K562 (cell line): ENCODE data around the gene MOAP1. TPM values are rescaled to one million over a fixed set of nuclear protein-coding genes. Genes with fewer than 3 reads are reported as not detected.
"Not testable (repeated sequence)": the region's sequence is repeated elsewhere in the genome, so short reads cannot be mapped to it uniquely, and the experiment has no call there.

Source experiments
- ATAC-seq: fragments of 200-7000 bp; cut with Tn5 transposase; 3 replicates; pipeline ENCODE4 v1.9.1; 2020; ENCODE audit warnings: moderate library complexity
- BruUV-seq: library from RNA; stranded (reverse); fragments of 400-500 nt; replicated peaks from 2 replicates; lab custom pipeline; 2021; lab: Mats Ljungman, UMichigan
- CTCF ChIA-PET: fragments of 300-600 bp; formaldehyde crosslinking; extraction: SDS; loops from one replicate; lab custom pipeline; 2021; ENCODE audit warnings: low intra/inter-chr PET ratio; lab: Yijun Ruan, JAX
- POLR2A ChIA-PET: fragments of 300-600, 350-650 bp; sonication (Branson Sonifier 250); formaldehyde crosslinking; extraction: SDS; loops from one replicate; lab custom pipeline; 2021; ENCODE audit warnings: antibody characterized with exemption, inconsistent platforms; lab: Yijun Ruan, JAX
- DNase-seq, 4 experiments: peaks; one replicate each; pipeline versions ENCODE4 v3.0.0 to v3.0.0-alpha.2; 2011 to 2018; ENCODE audit warnings: low spot score in 3 of 4, mixed read lengths in 3 of 4; ENCODE audit errors: extremely low read depth in 1 of 4
- FAIRE-seq: peaks from 2 replicates; lab custom pipeline; 2011; peaks lifted over from hg19 to GRCh38; lab: Jason Lieb, UNC
- H2AFZ ChIP-seq: 2 replicates; pipeline ENCODE4 v1.6.0; 2011; ENCODE audit warnings: low read depth, low read length, control low read depth, inconsistent platforms
- H3K27ac ChIP-seq: fragments of 200-600 bp; 3 replicates; pipeline ENCODE4 v1.8.0; 2011; ENCODE audit warnings: low read depth, mild to moderate bottlenecking, control low read depth, inconsistent platforms, low read length, moderate library complexity, mixed read lengths; ENCODE audit errors: extremely low read depth
- H3K27me3 ChIP-seq, 2 experiments: fragments of 300-600 bp in 1 of 2; 2 replicates in 1 of 2; 3 replicates in 1 of 2; pipeline versions ENCODE4 v1.6.0 to v1.8.0; 2011; ENCODE audit warnings: inconsistent platforms in 2 of 2, low read length in 2 of 2, mild to moderate bottlenecking in 1 of 2, mixed read lengths in 1 of 2, moderate library complexity in 1 of 2; ENCODE audit not compliant: control insufficient read depth in 2 of 2, insufficient read depth in 2 of 2
- H3K36me3 ChIP-seq: fragments of 300-600 bp; 3 replicates; pipeline ENCODE4 v1.8.0; 2011; ENCODE audit warnings: mild to moderate bottlenecking, low read length, inconsistent platforms; ENCODE audit not compliant: control insufficient read depth, insufficient read depth
- H3K4me1 ChIP-seq, 2 experiments: fragments of 200-600 bp in 1 of 2; replicated peaks in 1 of 2; 2 replicates in 1 of 2; 3 replicates in 1 of 2; pipeline versions ENCODE4 v1.5.1 to v1.8.0; 2011; ENCODE audit warnings: inconsistent platforms in 2 of 2, low read length in 2 of 2, mild to moderate bottlenecking in 1 of 2, mixed read lengths in 1 of 2, moderate library complexity in 1 of 2; ENCODE audit not compliant: control insufficient read depth in 2 of 2, insufficient read depth in 2 of 2
- H3K4me2 ChIP-seq: 2 replicates; pipeline ENCODE4 v1.6.1; 2011; ENCODE audit warnings: low read length, control low read depth, inconsistent platforms, mixed read lengths; ENCODE audit not compliant: insufficient read depth
- H3K4me3 ChIP-seq: fragments of 200-600 bp; sonication (generic), shearing (Covaris generic); 2 replicates; pipeline ENCODE4 v1.5.1; 2016; ENCODE audit warnings: control low read depth, inconsistent platforms
- H3K79me2 ChIP-seq: fragments of 200-600 bp; 3 replicates; pipeline ENCODE4 v1.8.0; 2011; ENCODE audit warnings: low read length, inconsistent platforms; ENCODE audit not compliant: control insufficient read depth, insufficient read depth
- H3K9ac ChIP-seq, 2 experiments: 2 replicates each; pipeline versions ENCODE4 v1.6.0 to v1.6.1; 2011; ENCODE audit warnings: low read depth in 2 of 2, low read length in 2 of 2, control low read depth in 1 of 2, inconsistent platforms in 1 of 2, mild to moderate bottlenecking in 1 of 2, mixed read lengths in 1 of 2; ENCODE audit not compliant: insufficient read depth in 1 of 2
- H3K9me1 ChIP-seq: one replicate; pipeline ENCODE4 v1.6.0; 2011; ENCODE audit warnings: inconsistent platforms, mild to moderate bottlenecking, low read length, moderate library complexity; ENCODE audit not compliant: control insufficient read depth, insufficient read depth
- H3K9me3 ChIP-seq: replicated peaks from 2 replicates; pipeline ENCODE4 v1.5.1; 2011; ENCODE audit warnings: low read depth, low read length, inconsistent platforms; ENCODE audit not compliant: control insufficient read depth, insufficient read depth
- H4K20me1 ChIP-seq: replicated peaks from 2 replicates; pipeline ENCODE4 v1.6.1; 2011; ENCODE audit warnings: low read length, inconsistent platforms, mixed read lengths; ENCODE audit not compliant: control insufficient read depth, insufficient read depth
- CEBPG ChIP-seq, 3 experiments: fragments of 200-800 bp in 1 of 3; sonication (Bioruptor generic) in 1 of 3; sonication (generic) in 1 of 3; formaldehyde crosslinking in 1 of 3; IDR thresholded peaks in 2 of 3; conservative IDR thresholded peaks in 1 of 3; 2 replicates each; pipeline versions ENCODE4 v1.6.1 to v1.8.0; 2016 to 2022; ENCODE audit warnings: missing compliant biosample characterization in 2 of 3, missing genetic modification characterization in 2 of 3, mild to moderate bottlenecking in 1 of 3, missing genetic modification reagents in 1 of 3
- NFYB ChIP-seq: IDR thresholded peaks from 2 replicates; pipeline ENCODE4 v1.6.1; 2011; ENCODE audit warnings: mild to moderate bottlenecking, moderate library complexity; ENCODE audit not compliant: insufficient read length; ENCODE audit errors: extremely low read depth
- WGBS: fragments of 100-300 bp; shearing (Covaris generic); methylation state at CpG from one replicate; pipeline ENCODE4 v1.1.6; 2016; ENCODE audit warnings: low coverage, mixed read lengths; ENCODE audit not compliant: insufficient coverage; ENCODE audit errors: missing lambda C conversion rate; 5-methylcytosine and 5-hydroxymethylcytosine counted together
- in situ Hi-C: fragments of 300-500 bp; cut with MboI; formaldehyde crosslinking; loops from 4 replicates; pipeline ENCODE4 v1.15.0; 2018; ENCODE audit warnings: inconsistent platforms, mixed read lengths
- intact Hi-C: fragments of 100-400 bp; cut with micrococcal nuclease; formaldehyde crosslinking; loops from 2 replicates; pipeline ENCODE4 v1.14.2; 2022
- polyA plus RNA-seq, 8 experiments: library from polyadenylated mRNA; depleted of rRNA in 4 of 8; stranded (reverse) in 5 of 8; unstranded in 3 of 8; fragments of >200 nt; fragmentation: Nextera tagmentation in 2 of 8; fragmentation: Illumina TruSeq in 1 of 8; extraction: Ambion mirVana in 2 of 8; extraction: Trizol in 1 of 8; gene quantifications; 2 replicates each; pipeline versions ENCODE4 v1.2.1 to v1.2.3, GENCODE V29; 2011 to 2014; ENCODE audit warnings: inconsistent platforms in 1 of 8, missing spikeins in 1 of 8
- total RNA-seq, 7 experiments: library from RNA; depleted of rRNA in 6 of 7; stranded (reverse); fragments of >200 nt in 6 of 7; fragmentation: Illumina TruSeq in 2 of 7; extraction: Trizol in 2 of 7; gene quantifications; 2 replicates each; pipeline versions ENCODE4 v1.2.1 to v1.2.3, GENCODE V29; 2011 to 2021; ENCODE audit warnings: low replicate concordance in 1 of 7
- TF ChIP-seq, protein P1 (sequence below), 2 experiments: fragments of 450-650 bp in 1 of 2; sonication (generic) in 1 of 2; formaldehyde crosslinking in 1 of 2; IDR thresholded peaks in 1 of 2; conservative IDR thresholded peaks in 1 of 2; 2 replicates each; pipeline versions ENCODE4 v1.6.1 to v1.8.1; 2016 to 2023; ENCODE audit warnings: mild to moderate bottlenecking in 2 of 2, moderate library complexity in 2 of 2, inconsistent platforms in 1 of 2, missing genetic modification reagents in 1 of 2

The MOAP1 gene
- total and polyA plus RNA-seq, 9 of the 15 experiments (the other 6 are each of a cell fraction or from before 2014, with no cell fraction given) = 1.5 to 14.4 (median 6.0) TPM

DNA sequence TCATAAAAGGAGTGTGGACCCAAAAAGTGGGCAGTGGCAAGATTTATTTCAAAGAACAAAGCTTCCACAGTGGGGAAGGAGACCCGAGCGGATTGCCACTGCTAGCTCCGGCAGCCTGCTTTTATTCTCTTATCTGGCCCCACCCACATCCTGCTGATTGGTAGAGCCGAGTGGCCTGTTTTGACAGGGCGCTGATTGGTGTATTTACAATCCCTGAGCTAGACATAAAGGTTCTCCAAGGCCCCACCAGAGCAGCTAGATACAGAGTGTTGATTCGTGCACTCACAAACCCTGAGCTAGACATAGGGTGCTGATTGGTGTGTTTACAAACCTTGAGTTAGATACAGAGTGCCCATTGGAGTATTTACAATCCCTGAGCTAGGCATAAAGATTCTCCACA, 15.1 kb downstream of the MOAP1 start:
- CTCF ChIA-PET, H4K20me1 ChIP-seq, H3K9me3 ChIP-seq, H3K9ac ChIP-seq, H3K4me2 ChIP-seq, H3K27ac ChIP-seq, H3K4me3 ChIP-seq, H3K36me3 ChIP-seq, intact Hi-C loops, in situ Hi-C loops, DNase-seq, H3K79me2 ChIP-seq, H3K9me1 ChIP-seq, H2AFZ ChIP-seq, H3K27me3 ChIP-seq, H3K4me1 ChIP-seq, BruUV-seq, FAIRE-seq, ATAC-seq: not testable (repeated sequence)
- 43% methylated on average over 1 of the region's 6 CpGs for WGBS
- TF ChIP-seq NFYB = peak; percentile 37
- POLR2A ChIA-PET = interaction anchor here (1.3 kb wide), 1 partner anchor 14 kb away, joined by 5 read pairs; no protein-coding TSS in a partner anchor

DNA sequence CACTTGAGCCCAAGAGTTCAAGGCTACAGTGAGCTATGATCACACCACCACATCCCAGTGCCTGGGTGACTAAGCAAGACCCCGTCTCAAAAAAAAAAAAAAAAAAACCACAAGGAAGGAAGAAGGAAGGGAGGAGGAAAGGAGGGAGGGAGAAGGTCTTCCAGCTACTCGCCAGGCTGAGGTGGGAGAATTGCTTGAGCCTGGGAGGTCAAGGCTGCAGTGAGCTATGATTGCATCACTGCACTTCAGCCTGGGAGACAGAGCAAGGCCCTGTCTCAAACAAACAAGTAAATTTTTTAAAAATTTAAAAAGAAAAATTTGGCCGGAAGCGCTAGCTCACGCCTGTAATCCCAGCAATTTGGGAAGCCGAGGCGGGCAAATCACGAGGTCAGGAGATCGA, 16.1 kb downstream of the MOAP1 start:
- POLR2A ChIA-PET = interaction anchor here (0.6 to 1.3 kb wide), 2 partner anchors 15 to 101 kb away, joined by 3 to 5 read pairs; no protein-coding TSS in a partner anchor
- H4K20me1 ChIP-seq; H3K9me1 ChIP-seq; FAIRE-seq; H3K4me3 ChIP-seq; in situ Hi-C loops; H3K4me2 ChIP-seq; DNase-seq; H3K4me1 ChIP-seq; CTCF ChIA-PET; H2AFZ ChIP-seq; intact Hi-C loops; BruUV-seq; H3K79me2 ChIP-seq; ATAC-seq; H3K36me3 ChIP-seq; H3K27me3 ChIP-seq; H3K9me3 ChIP-seq; H3K9ac ChIP-seq; H3K27ac ChIP-seq; TF ChIP-seq CEBPG (tag; conservative IDR thresholded peaks at IDR 0.05 in 1 of 2, IDR thresholded peaks at IDR 0.05 in 1 of 2): not testable (repeated sequence)
- TF ChIP-seq CEBPG (CRISPR knock-in tag; IDR thresholded peaks at IDR 0.05) = peak; percentile 18; the same call in 1 of the 2 replicates
- TF ChIP-seq, protein P1, sequence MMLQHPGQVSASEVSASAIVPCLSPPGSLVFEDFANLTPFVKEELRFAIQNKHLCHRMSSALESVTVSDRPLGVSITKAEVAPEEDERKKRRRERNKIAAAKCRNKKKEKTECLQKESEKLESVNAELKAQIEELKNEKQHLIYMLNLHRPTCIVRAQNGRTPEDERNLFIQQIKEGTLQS (IDR thresholded peaks at IDR 0.05) = peak; percentile 29; the same call in 1 of the 2 replicates
- TF ChIP-seq, protein P1 (CRISPR knock-in tag; conservative IDR thresholded peaks at IDR 0.05) = not testable (repeated sequence)
- WGBS = 100% methylated on average over 3 of the region's 9 CpGs

DNA sequence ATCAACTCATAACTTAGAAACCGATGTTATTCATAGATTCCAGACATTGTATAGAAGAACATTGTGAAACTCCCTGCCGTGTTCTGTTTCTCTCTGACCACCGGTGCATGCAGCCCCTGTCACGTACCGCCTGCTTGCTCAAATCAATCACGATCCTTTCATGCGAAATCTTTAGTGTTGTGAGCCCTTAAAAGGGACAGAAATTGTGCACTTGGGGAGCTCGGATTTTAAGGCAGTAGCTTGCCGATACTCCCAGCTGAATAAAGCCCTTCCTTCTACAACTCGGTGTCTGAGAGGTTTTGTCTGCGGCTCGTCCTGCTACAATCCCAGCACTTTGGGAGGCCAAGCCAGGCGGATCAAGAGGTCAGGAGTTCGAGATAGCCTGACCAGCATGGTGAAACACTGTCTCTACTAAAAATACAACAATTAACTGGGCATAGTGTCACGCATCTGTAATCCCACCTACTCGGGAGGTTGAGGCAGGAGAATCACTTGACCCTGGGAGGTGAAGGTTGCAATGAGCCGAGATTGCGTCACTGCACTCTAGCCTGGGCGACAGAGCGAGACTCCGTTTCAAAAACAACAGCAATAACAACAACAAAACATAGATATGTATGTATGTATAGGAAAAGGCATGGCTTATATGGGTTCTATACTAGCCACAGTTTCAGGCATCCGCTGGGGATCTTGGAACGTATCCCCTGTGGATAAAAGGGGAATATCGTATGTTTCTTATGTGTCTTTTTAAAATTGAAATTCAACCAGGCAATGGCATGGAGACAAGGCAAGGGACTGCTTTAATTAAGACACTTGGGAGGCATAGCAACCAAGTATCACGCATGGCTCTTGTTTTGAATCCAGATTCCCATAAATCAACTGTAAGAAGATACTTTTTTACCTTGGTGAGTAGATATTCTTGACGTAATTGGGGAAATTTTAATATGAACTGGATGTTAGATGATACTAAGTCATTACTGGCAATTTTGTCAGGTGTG, 19.1 kb downstream of the MOAP1 start:
- FAIRE-seq, H3K79me2 ChIP-seq, H4K20me1 ChIP-seq, H3K4me2 ChIP-seq, H3K27me3 ChIP-seq, ATAC-seq, H3K4me3 ChIP-seq, H3K9me1 ChIP-seq, H3K9ac ChIP-seq, POLR2A ChIA-PET, H3K36me3 ChIP-seq, H3K4me1 ChIP-seq, CTCF ChIA-PET, H2AFZ ChIP-seq, intact Hi-C loops, H3K27ac ChIP-seq, H3K9me3 ChIP-seq, BruUV-seq, DNase-seq, in situ Hi-C loops: not testable (repeated sequence)
- WGBS = 44% methylated on average over 20 of the region's 26 CpGs
